GM12892 (cell line): ENCODE results near the gene NCOA4.

Source experiments
- POLR2A ChIP-seq: IDR thresholded peaks from 2 replicates; pipeline ENCODE4 v1.6.1; 2011; ENCODE audit warnings: low read depth, low read length, control low read depth
- POLR2AphosphoS5 ChIP-seq: IDR thresholded peaks from 2 replicates; pipeline ENCODE4 v1.6.1; 2011; ENCODE audit warnings: low read depth, low read length, control low read depth
- TAF1 ChIP-seq: IDR thresholded peaks from 2 replicates; pipeline ENCODE4 v1.6.1; 2011; ENCODE audit warnings: low read depth, mild to moderate bottlenecking, control low read depth, low read length, borderline replicate concordance

- TF ChIP-seq POLR2AphosphoS5, result no peak
- TF ChIP-seq POLR2A, result no peak
- TF ChIP-seq TAF1, result no peak
Measured at GRCh38 chr10:46002916-46003693, 27.3 kb downstream of the NCOA4 start.
